Measurements from ENCODE around the gene TNKS1BP1.

GRCh38 chr11:57294225-57295131, 30.3 kb downstream of the TNKS1BP1 start:
- TF ChIP-seq CTCF (IDR thresholded peaks at IDR 0.05) = no peak
- no peak for TF ChIP-seq POLR2A (IDR thresholded peaks at IDR 0.05)
- peak in 1 of 3 donors; percentile 16 for TF ChIP-seq POLR2AphosphoS5 (IDR thresholded peaks at IDR 0.05)

Measured in transverse colon (tissue), 4 donors.